Amniotic epithelial cell (primary cell): ENCODE data around the gene ZNF764.
"Not testable (repeated sequence)": the region's sequence is repeated elsewhere in the genome, so short reads cannot be mapped to it uniquely, and the experiment has no call there.

Source experiments
- DNase-seq: peaks from one replicate; pipeline ENCODE4 v3.0.0-alpha.2; 2010; ENCODE audit warnings: low read depth

Gene ZNF764

GRCh38 chr16:30548416-30549253, 9.5 kb downstream of the ZNF764 start:
- DNase-seq = peak; percentile 39

- no peak for DNase-seq
Measured at GRCh38 chr16:30546115-30546514, 12.1 kb downstream of the ZNF764 start.

- no peak for DNase-seq
Measured at GRCh38 chr16:30543067-30543466, 15.1 kb downstream of the ZNF764 start.

GRCh38 chr16:30541502-30542329, 16.5 kb downstream of the ZNF764 start:
- DNase-seq = peak; percentile 89

- not testable (repeated sequence) for DNase-seq
Measured at GRCh38 chr16:30540916-30541464, 17.2 kb downstream of the ZNF764 start.

GRCh38 chr16:30539986-30540526, 18.1 kb downstream of the ZNF764 start:
- not testable (repeated sequence) for DNase-seq

- DNase-seq = no peak
Measured at GRCh38 chr16:30539000-30539964, 18.9 kb downstream of the ZNF764 start.

- peak; percentile 78 for DNase-seq
Measured at GRCh38 chr16:30536391-30537024, 21.7 kb downstream of the ZNF764 start.

- DNase-seq = peak; percentile 74
Measured at GRCh38 chr16:30535777-30536190, 22.4 kb downstream of the ZNF764 start.

- peak; percentile 15 for DNase-seq
Measured at GRCh38 chr16:30535106-30535776, 22.9 kb downstream of the ZNF764 start.

GRCh38 chr16:30534368-30535105, 23.6 kb downstream of the ZNF764 start, which contains the start of gene ZNF747:
Gene ZNF747 (minus strand): TSS chr16:30534858. CDS start chr16:30534679, 179 bp downstream.
- DNase-seq = peak; percentile 80

GRCh38 chr16:30533748-30534367, 24.3 kb downstream of the ZNF764 start:
- no peak for DNase-seq

GRCh38 chr16:30533146-30533522, 25.0 kb downstream of the ZNF764 start:
- no peak for DNase-seq

GRCh38 chr16:30532285-30533145, 25.7 kb downstream of the ZNF764 start:
- DNase-seq = no peak

GRCh38 chr16:30530163-30531037, 27.8 kb downstream of the ZNF764 start:
- DNase-seq = no peak

- no peak for DNase-seq
Measured at GRCh38 chr16:30528799-30529457, 29.2 kb downstream of the ZNF764 start.
